Gastrocnemius medialis (tissue), 4 donors: ENCODE data around the gene SERTAD1. TPM values are rescaled to one million over a fixed set of nuclear protein-coding genes. Genes with fewer than 3 reads are reported as not detected.

Experiments used
- ATAC-seq, 2 donors: fragments of 150-250 bp; one replicate each; pipeline ENCODE4 v1.9.1; 2016
- DNase-seq, 2 donors: peaks; one replicate each; pipeline ENCODE4 v3.0.0-alpha.2; 2019
- H3K27ac ChIP-seq, 4 donors: fragments of 200-600 bp; sonication (generic); 1 replicate in 1 of 4; 2 replicates in 3 of 4; pipeline ENCODE4 v1.5.1; 2016 to 2018; ENCODE audit warnings: mild to moderate bottlenecking in 2 of 4, moderate library complexity in 1 of 4
- H3K27me3 ChIP-seq, 3 donors: fragments of 200-600 bp; sonication (generic) in 2 of 3; 1 replicate in 1 of 3; 2 replicates in 2 of 3; pipeline versions ENCODE4 v1.5.1 to v1.6.0; 2016 to 2019; ENCODE audit warnings: mild to moderate bottlenecking in 1 of 3, moderate library complexity in 1 of 3
- H3K36me3 ChIP-seq, 2 donors: fragments of 200-600 bp; sonication (generic) in 1 of 2; one replicate each; pipeline ENCODE4 v1.5.1; 2017 to 2018
- H3K4me1 ChIP-seq, 2 donors: fragments of 200-600 bp; sonication (generic) in 1 of 2; one replicate each; pipeline ENCODE4 v1.5.1; 2016 to 2017; ENCODE audit warnings: mild to moderate bottlenecking in 2 of 2
- H3K4me3 ChIP-seq, 4 donors: fragments of 200-600 bp; sonication (generic) in 3 of 4; 1 replicate in 1 of 4; 2 replicates in 3 of 4; pipeline ENCODE4 v1.5.1; 2016 to 2019; ENCODE audit warnings: mild to moderate bottlenecking in 2 of 4
- H3K9me3 ChIP-seq, 3 donors: fragments of 200-600 bp; sonication (generic) in 2 of 3; 1 replicate in 1 of 3; 2 replicates in 2 of 3; pipeline ENCODE4 v1.5.1; 2016 to 2019
- POLR2A ChIP-seq, 2 donors: fragments of 450-650 bp; IDR thresholded peaks; one replicate each; pipeline ENCODE4 v1.6.1; 2017; ENCODE audit warnings: antibody characterized with exemption in 2 of 2, mild to moderate bottlenecking in 2 of 2, moderate library complexity in 2 of 2
- in situ Hi-C, 4 donors: fragments of 200-750 bp; cut with MboI; loops; one replicate each; pipeline versions ENCODE4 v1.15.0 to v1.8.0; 2017; ENCODE audit warnings: low sequenced_read_pairs in 4 of 4
- intact Hi-C: fragments of 100-400 bp; cut with DNase I; formaldehyde crosslinking; loops from one replicate; pipeline ENCODE4 v1.15.1; 2023; ENCODE audit warnings: low total_unique reads
- total RNA-seq, 4 donors: library from RNA; depleted of rRNA; stranded (reverse); fragments of >200 nt; gene quantifications; one replicate each; pipeline versions ENCODE4 v1.1.0 to v1.2.3, GENCODE V29; 2016
- TF ChIP-seq, protein P1 (sequence below), 5 experiments: fragments of 450-650 bp in 3 of 5; fragments of 200-600 bp in 2 of 5; sonication (generic) in 2 of 5; IDR thresholded peaks in 4 of 5; conservative IDR thresholded peaks in 1 of 5; 1 replicate in 4 of 5; 2 replicates in 1 of 5; pipeline ENCODE4 v1.5.1; 2016 to 2019; ENCODE audit warnings: antibody characterized with exemption in 5 of 5, mild to moderate bottlenecking in 3 of 5, moderate library complexity in 3 of 5

Gene SERTAD1
- total RNA-seq, 4 donors from 2014 or later, result 15.3 to 18.3 (median 16.0) TPM

DNA sequence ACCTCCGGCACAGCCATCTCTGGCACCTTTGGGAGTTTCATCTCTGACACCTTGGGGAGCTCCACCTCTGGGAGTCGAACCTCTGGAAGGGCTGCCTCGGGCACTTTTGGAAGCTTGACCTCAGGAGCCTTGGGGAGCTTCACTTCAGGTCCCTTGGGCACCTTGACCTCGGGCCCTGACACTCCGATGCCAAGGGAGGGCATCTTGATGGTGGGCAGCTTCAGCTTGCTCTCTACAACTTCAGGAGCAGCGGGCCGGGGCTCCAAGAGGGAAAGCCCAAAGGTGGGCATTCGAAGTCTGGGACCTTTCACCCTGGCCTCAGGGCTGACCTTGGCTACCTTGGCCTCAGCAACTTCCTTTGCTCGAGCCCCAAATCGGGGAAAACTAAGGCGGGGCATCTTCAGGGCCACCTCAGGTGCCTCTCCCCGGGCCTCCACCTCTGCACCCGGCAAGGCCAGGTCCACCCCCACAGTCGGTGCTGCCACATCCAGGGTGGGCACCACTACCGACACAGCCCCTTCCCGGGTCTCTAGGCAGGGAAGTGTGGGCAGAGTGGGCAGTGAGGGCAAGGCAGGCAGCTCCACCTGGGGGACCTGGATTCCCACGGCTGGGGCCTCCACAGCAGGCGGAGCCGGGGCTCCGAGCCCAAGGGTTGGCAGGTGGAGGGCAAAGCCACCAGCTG lies 28.8 kb downstream of the SERTAD1 start:
- Histone ChIP-seq H3K27ac (no peak overlapping the region), H3K27me3 (no peaks in the 10 kb centered on the region), H3K4me1 (no peaks in the 10 kb centered on the region), H3K36me3 (no peaks in the 10 kb centered on the region), H3K9me3 (no peaks in the 10 kb centered on the region), H3K4me3 (no peak overlapping the region)
- intact Hi-C loops, result no loop called here
- TF ChIP-seq POLR2A (IDR thresholded peaks at IDR 0.05), result no peak
- TF ChIP-seq, protein P1, sequence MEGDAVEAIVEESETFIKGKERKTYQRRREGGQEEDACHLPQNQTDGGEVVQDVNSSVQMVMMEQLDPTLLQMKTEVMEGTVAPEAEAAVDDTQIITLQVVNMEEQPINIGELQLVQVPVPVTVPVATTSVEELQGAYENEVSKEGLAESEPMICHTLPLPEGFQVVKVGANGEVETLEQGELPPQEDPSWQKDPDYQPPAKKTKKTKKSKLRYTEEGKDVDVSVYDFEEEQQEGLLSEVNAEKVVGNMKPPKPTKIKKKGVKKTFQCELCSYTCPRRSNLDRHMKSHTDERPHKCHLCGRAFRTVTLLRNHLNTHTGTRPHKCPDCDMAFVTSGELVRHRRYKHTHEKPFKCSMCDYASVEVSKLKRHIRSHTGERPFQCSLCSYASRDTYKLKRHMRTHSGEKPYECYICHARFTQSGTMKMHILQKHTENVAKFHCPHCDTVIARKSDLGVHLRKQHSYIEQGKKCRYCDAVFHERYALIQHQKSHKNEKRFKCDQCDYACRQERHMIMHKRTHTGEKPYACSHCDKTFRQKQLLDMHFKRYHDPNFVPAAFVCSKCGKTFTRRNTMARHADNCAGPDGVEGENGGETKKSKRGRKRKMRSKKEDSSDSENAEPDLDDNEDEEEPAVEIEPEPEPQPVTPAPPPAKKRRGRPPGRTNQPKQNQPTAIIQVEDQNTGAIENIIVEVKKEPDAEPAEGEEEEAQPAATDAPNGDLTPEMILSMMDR (IDR thresholded peaks at IDR 0.05 in 4 of 5, conservative IDR thresholded peaks at IDR 0.05 in 1 of 5), result no peak
- in situ Hi-C loops, result loop anchor here in 1 of 4 donors (25.0 kb wide), 1 partner anchor 1365 kb away; the partner anchor contains the start of gene CEACAM6
- ATAC-seq (no peak), DNase-seq (no peak)

DNA sequence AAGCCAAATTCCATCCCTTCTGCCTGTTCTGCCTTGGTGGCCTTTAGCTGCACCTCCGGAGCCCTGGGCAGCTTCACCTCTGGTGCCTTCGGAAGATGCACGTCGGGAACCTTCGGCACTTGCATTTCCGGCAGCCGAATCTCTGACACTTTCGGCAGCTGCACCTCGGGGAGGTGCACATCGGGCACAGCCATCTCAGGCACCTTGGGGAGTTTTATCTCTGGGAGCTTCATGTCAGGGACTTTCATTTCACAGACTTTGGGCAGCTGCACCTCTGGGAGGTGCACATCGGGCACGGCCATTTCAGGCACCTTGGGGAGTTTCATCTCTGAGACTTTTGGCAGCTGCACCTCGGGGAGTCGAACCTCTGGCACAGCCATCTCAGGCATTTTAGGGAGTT lies 29.8 kb downstream of the SERTAD1 start:
- no peaks in the 10 kb centered on the region for H3K27me3 ChIP-seq
- no peaks in the 10 kb centered on the region for H3K36me3 ChIP-seq
- intact Hi-C loops, result no loop called here
- DNase-seq, result no peak
- H3K4me1 ChIP-seq, result no peaks in the 10 kb centered on the region
- in situ Hi-C loops, result loop anchor here in 1 of 4 donors (25.0 kb wide), 1 partner anchor 1366 kb away; the partner anchor contains the start of gene CEACAM6
- ATAC-seq, result no peak
- no peaks in the 10 kb centered on the region for H3K9me3 ChIP-seq
- no peak overlapping the region for H3K27ac ChIP-seq
- no peak overlapping the region for H3K4me3 ChIP-seq
- TF ChIP-seq POLR2A (IDR thresholded peaks at IDR 0.05), result no peak
- TF ChIP-seq, protein P1 (IDR thresholded peaks at IDR 0.05 in 4 of 5, conservative IDR thresholded peaks at IDR 0.05 in 1 of 5), result no peak

DNA sequence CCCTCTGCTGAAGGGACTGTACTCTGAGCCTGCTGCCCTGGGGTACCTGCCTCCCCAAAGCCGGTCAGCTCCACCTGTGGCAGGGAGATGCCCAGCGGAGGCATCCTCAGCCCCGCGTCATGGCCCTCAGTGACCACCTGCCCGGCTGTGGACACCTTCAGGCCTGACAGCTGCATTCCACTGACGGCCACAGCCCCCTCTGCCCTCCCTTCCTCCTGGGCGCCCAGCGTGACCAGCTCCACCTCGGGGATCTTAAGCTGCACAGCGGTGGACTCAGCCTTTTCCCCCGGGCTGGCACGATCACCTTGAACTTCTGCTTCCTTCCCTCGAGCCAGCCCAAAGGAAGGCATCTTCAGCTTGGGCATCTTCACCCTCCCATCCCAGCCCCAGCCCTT lies 31.0 kb downstream of the SERTAD1 start:
- no peak for ATAC-seq
- TF ChIP-seq, protein P1 (IDR thresholded peaks at IDR 0.05 in 4 of 5, conservative IDR thresholded peaks at IDR 0.05 in 1 of 5), result no peak
- TF ChIP-seq POLR2A (IDR thresholded peaks at IDR 0.05), result no peak
- H3K4me3 ChIP-seq, result no peak overlapping the region
- no peaks in the 10 kb centered on the region for H3K27me3 ChIP-seq
- no peak overlapping the region for H3K27ac ChIP-seq
- no peaks in the 10 kb centered on the region for H3K4me1 ChIP-seq
- in situ Hi-C loops (loop anchor here in 1 of 4 donors (25.0 kb wide), 1 partner anchor 1367 kb away; the partner anchor contains the start of gene CEACAM6), intact Hi-C loops (no loop called here)
- DNase-seq, result no peak
- H3K9me3 ChIP-seq, result no peaks in the 10 kb centered on the region
- H3K36me3 ChIP-seq, result no peaks in the 10 kb centered on the region

DNA sequence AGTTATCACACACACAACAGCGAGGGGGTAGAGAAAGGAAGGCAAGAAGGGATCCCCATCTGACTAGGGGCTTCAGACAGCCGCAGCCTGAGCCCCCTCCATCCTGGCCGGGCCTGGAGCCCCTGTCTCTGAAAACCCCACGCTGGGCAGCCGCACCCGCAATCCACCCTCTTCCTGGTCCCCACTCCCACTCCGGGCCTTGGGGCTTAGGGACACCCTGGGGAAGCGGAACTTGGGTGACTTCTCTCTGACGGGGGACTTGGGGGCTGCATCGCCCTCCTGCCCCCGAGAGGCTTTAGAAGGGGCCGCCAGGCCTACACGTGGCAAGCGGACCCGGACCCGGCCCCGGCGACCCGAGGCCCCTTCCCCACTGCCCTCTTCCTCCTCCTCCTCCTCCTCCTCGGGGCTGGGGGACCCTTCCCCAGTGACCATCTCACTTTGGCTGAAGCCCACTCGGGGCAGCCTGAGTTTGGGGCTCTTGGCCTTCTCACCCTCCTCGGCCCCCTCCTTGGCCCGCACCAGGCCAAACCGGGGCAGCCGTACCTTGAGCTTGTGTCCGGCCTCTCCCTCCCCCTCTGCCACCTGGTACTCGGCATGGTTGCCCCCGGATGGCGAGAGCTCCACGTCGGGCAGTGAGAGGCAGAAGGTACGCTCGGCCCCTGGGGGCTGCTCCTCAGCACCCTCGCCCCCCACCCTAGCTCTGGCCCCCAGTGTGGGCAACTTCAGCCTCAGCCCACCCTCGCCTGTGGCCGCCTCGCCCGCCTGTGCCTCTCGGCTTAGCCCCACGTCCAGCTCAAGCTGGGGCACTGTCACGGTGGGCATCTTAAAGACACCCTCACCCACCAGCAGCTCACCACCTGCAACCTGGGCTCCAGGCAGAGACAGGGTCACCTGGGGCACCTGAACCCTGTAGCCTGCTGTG lies 31.6 kb downstream of the SERTAD1 start:
- H3K27ac ChIP-seq, result no peak overlapping the region
- H3K9me3 ChIP-seq, result no peaks in the 10 kb centered on the region
- ATAC-seq (no peak), DNase-seq (no peak)
- no peak overlapping the region for H3K4me3 ChIP-seq
- TF ChIP-seq POLR2A (IDR thresholded peaks at IDR 0.05), result no peak
- TF ChIP-seq, protein P1 (IDR thresholded peaks at IDR 0.05 in 4 of 5, conservative IDR thresholded peaks at IDR 0.05 in 1 of 5), result no peak
- intact Hi-C loops (no loop called here), in situ Hi-C loops (loop anchor here in 1 of 4 donors (25.0 kb wide), 1 partner anchor 1368 kb away; the partner anchor contains the start of gene CEACAM6)
- H3K27me3 ChIP-seq, result no peaks in the 10 kb centered on the region
- no peaks in the 10 kb centered on the region for H3K4me1 ChIP-seq
- no peaks in the 10 kb centered on the region for H3K36me3 ChIP-seq
